HCT116 (cell line): ENCODE results near the gene ITGB6. TPM values are rescaled to one million over a fixed set of nuclear protein-coding genes. Genes with fewer than 3 reads are reported as not detected.

Experiments used
- ATAC-seq: fragments of 200-7000 bp; cut with Tn5 transposase; 2 replicates; pipeline ENCODE4 v1.9.1; 2020; ENCODE audit warnings: mild to moderate bottlenecking, moderate library complexity
- BruUV-seq: library from RNA; stranded (reverse); fragments of 400-500 nt; replicated peaks from 2 replicates; lab custom pipeline; 2021; lab: Mats Ljungman, UMichigan
- CTCF ChIA-PET: fragments of 300-600 bp; sonication (Branson Sonifier 250); formaldehyde crosslinking; loops from one replicate; lab custom pipeline; 2021; ENCODE audit warnings: antibody characterized with exemption; lab: Charles Lee
- POLR2A ChIA-PET: fragments of 300-600, 350-600 bp; sonication (Branson Sonifier 250); formaldehyde crosslinking; loops from one replicate; lab custom pipeline; 2021; ENCODE audit warnings: antibody characterized with exemption; lab: Charles Lee
- RAD21 ChIA-PET, 2 experiments: fragments of 300-600 bp; sonication (Branson Sonifier 250); formaldehyde crosslinking; loops; one replicate each; lab custom pipeline; 2023; ENCODE audit warnings: low total read pairs in 2 of 2; ENCODE audit not compliant: uncharacterized antibody in 2 of 2, unreplicated experiment in 2 of 2, low non-redundant PET in 1 of 2; lab: Charles Lee
- DNase-seq: peaks from one replicate; pipeline ENCODE4 v3.0.0-alpha.2; 2010; ENCODE audit warnings: low read depth, low spot score
- H2AFZ ChIP-seq: fragments of 200-600 bp; shearing (Covaris generic), sonication (generic); 2 replicates; pipeline ENCODE4 v1.6.1; 2017; ENCODE audit warnings: low read depth, mixed run types, mixed read lengths, antibody characterized with exemption, low read length; ENCODE audit not compliant: poor library complexity, severe bottlenecking
- H3K27ac ChIP-seq: 2 replicates; pipeline ENCODE4 v1.5.1; 2012; ENCODE audit warnings: low read depth, low read length
- H3K27me3 ChIP-seq: fragments of 200-600 bp; sonication (generic); 2 replicates; pipeline ENCODE4 v1.6.1; 2016; ENCODE audit warnings: mixed run types, low read length, mixed read lengths; ENCODE audit not compliant: insufficient read depth
- H3K36me3 ChIP-seq, 2 experiments: fragments of 200-500 bp in 1 of 2; fragments of 200-600 bp in 1 of 2; sonication (Bioruptor generic) in 1 of 2; sonication (generic) in 1 of 2; 2 replicates each; pipeline versions ENCODE4 v1.5.1 to v1.6.1; 2014 to 2016; ENCODE audit warnings: low read length in 2 of 2, inconsistent platforms in 1 of 2, mixed read lengths in 1 of 2, mixed run types in 1 of 2; ENCODE audit not compliant: insufficient read depth in 2 of 2, control insufficient read depth in 1 of 2
- H3K4me1 ChIP-seq, 2 experiments: fragments of 200-600 bp in 1 of 2; sonication (generic) in 1 of 2; 2 replicates each; pipeline versions ENCODE4 v1.5.1 to v1.6.1; 2012 to 2017; ENCODE audit warnings: low read length in 2 of 2, inconsistent platforms in 1 of 2, mild to moderate bottlenecking in 1 of 2, mixed read lengths in 1 of 2, mixed run types in 1 of 2, moderate library complexity in 1 of 2; ENCODE audit not compliant: insufficient read depth in 2 of 2, control insufficient read depth in 1 of 2
- H3K4me2 ChIP-seq: fragments of 200-600 bp; sonication (generic); 2 replicates; pipeline ENCODE4 v1.6.1; 2017; ENCODE audit warnings: mixed run types, low read length, mixed read lengths
- H3K4me3 ChIP-seq, 2 experiments: fragments of 200-600 bp in 1 of 2; sonication (generic) in 1 of 2; replicated peaks in 1 of 2; 2 replicates each; pipeline ENCODE4 v1.5.1; 2011 to 2016; ENCODE audit warnings: low read length in 2 of 2, control low read depth in 1 of 2, low read depth in 1 of 2, mild to moderate bottlenecking in 1 of 2, mixed read lengths in 1 of 2, mixed run types in 1 of 2
- H3K79me2 ChIP-seq: fragments of 200-600 bp; sonication (generic); 2 replicates; pipeline ENCODE4 v1.6.1; 2017; ENCODE audit warnings: mild to moderate bottlenecking, mixed run types, low read length, moderate library complexity, mixed read lengths; ENCODE audit not compliant: insufficient read depth
- H3K9ac ChIP-seq: fragments of 200-600 bp; sonication (generic); 2 replicates; pipeline ENCODE4 v1.6.1; 2016; ENCODE audit warnings: low read length, mixed read lengths
- H3K9me2 ChIP-seq: fragments of 200-600 bp; sonication (generic), shearing (Covaris generic); 2 replicates; pipeline ENCODE4 v1.6.1; 2017; ENCODE audit warnings: mixed run types, mild to moderate bottlenecking, moderate library complexity; ENCODE audit not compliant: insufficient read depth
- H3K9me3 ChIP-seq, 2 experiments: fragments of 200-500 bp in 1 of 2; fragments of 200-600 bp in 1 of 2; sonication (Bioruptor generic) in 1 of 2; sonication (generic) in 1 of 2; 2 replicates each; pipeline ENCODE4 v1.6.1; 2014 to 2017; ENCODE audit warnings: low read length in 2 of 2, mixed read lengths in 2 of 2, inconsistent platforms in 1 of 2, low read depth in 1 of 2, mild to moderate bottlenecking in 1 of 2, mixed run types in 1 of 2, moderate library complexity in 1 of 2; ENCODE audit not compliant: control insufficient read depth in 1 of 2, insufficient read depth in 1 of 2
- H4K20me1 ChIP-seq: fragments of 200-600 bp; sonication (generic), shearing (Covaris generic); 2 replicates; pipeline ENCODE4 v1.6.1; 2017; ENCODE audit warnings: mixed run types, mild to moderate bottlenecking, moderate library complexity; ENCODE audit not compliant: insufficient read depth
- CBX3 ChIP-seq: IDR thresholded peaks from 2 replicates; pipeline ENCODE4 v1.6.1; 2012; ENCODE audit warnings: low read depth
- EGR1 ChIP-seq: IDR thresholded peaks from 2 replicates; pipeline ENCODE4 v1.6.1; 2012; ENCODE audit warnings: low read depth
- EZH2phosphoT487 ChIP-seq: fragments of 200-600 bp; IDR thresholded peaks from 2 replicates; pipeline ENCODE4 v1.6.1; 2018; ENCODE audit warnings: antibody characterized with exemption, borderline replicate concordance
- FOSL1 ChIP-seq: IDR thresholded peaks from 2 replicates; pipeline ENCODE4 v1.6.1; 2012; ENCODE audit warnings: low read depth
- JUND ChIP-seq: IDR thresholded peaks from 2 replicates; pipeline ENCODE4 v1.6.1; 2012
- MAX ChIP-seq: IDR thresholded peaks from 2 replicates; pipeline ENCODE4 v1.6.1; 2012
- POLR2A ChIP-seq: IDR thresholded peaks from 2 replicates; pipeline ENCODE4 v1.7.0; 2011; ENCODE audit warnings: borderline replicate concordance; ENCODE audit not compliant: insufficient read depth, insufficient read length; ENCODE audit errors: extremely low read depth
- RAD21 ChIP-seq: IDR thresholded peaks from 2 replicates; pipeline ENCODE4 v1.6.1; 2012; ENCODE audit warnings: low read depth, mild to moderate bottlenecking
- REST ChIP-seq: IDR thresholded peaks from 2 replicates; pipeline ENCODE4 v1.6.1; 2012; ENCODE audit warnings: low read depth
- SP1 ChIP-seq: IDR thresholded peaks from 2 replicates; pipeline ENCODE4 v1.6.1; 2012; ENCODE audit warnings: low read depth
- SRF ChIP-seq: IDR thresholded peaks from 2 replicates; pipeline ENCODE4 v1.6.1; 2012; ENCODE audit warnings: low read depth
- TCF7L2 ChIP-seq: IDR thresholded peaks from 2 replicates; pipeline ENCODE4 v1.7.0; 2011; ENCODE audit warnings: borderline replicate concordance, inconsistent platforms; ENCODE audit not compliant: insufficient read depth, insufficient read length; ENCODE audit errors: extremely low read depth
- YY1 ChIP-seq: IDR thresholded peaks from 2 replicates; pipeline ENCODE4 v1.6.1; 2011; ENCODE audit warnings: low read length, low read depth, moderate library complexity, mild to moderate bottlenecking; ENCODE audit not compliant: insufficient replicate concordance; ENCODE audit errors: extremely low read depth
- ZFX ChIP-seq: fragments of 450-650 bp; IDR thresholded peaks from 2 replicates; pipeline ENCODE4 v1.6.1; 2017
- ZNF274 ChIP-seq: fragments of 200-500 bp; sonication (Bioruptor generic); IDR thresholded peaks from 2 replicates; pipeline ENCODE4 v1.6.1; 2014; ENCODE audit warnings: mild to moderate bottlenecking, low read depth, low read length, inconsistent platforms
- intact Hi-C: fragments of 100-400 bp; cut with micrococcal nuclease; formaldehyde crosslinking; loops from 2 replicates; pipeline ENCODE4 v1.10.0; 2022
- total RNA-seq: library from RNA; stranded (reverse); gene quantifications from one replicate; pipeline ENCODE4 v1.2.1, GENCODE V29; 2021; ENCODE audit not compliant: unreplicated experiment
- TF ChIP-seq, protein P1 (sequence below): IDR thresholded peaks from 2 replicates; pipeline ENCODE4 v1.6.1; 2012

Gene ITGB6
- total RNA-seq, 1 experiment from 2014 or later = 0.12 TPM

DNA sequence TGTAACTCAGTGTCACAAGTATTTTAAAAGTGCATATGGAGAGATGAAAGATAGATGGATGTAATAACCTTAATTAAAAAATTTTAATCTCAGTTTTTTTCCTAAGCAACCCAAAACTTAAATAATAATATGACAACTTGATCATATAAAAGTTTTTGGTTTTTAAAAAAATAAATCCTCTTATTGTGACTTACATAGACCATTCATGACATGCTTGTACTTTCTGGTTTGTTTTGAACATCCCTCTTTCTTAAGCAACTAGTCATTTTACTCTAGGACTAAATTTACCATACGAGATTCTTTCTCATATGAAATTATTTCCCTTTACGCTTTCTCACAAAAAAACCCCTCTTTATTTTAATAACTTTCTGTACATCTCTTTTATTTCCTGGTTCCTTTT, 131.2 kb downstream of the ITGB6 start (continued):
- TF ChIP-seq REST (no peak), YY1 (no peak), EGR1 (no peak), ZNF274 (no peak)
- TF ChIP-seq, all 23 proteins: peak for 0

- Histone ChIP-seq H3K27ac (no peak overlapping the region), H3K27me3 (no peaks in the 10 kb centered on the region), H3K4me1 (peaks cover 0 to 5% of the 10 kb centered on the region in 2 experiments; a peak in 2 of 4 replicates), H3K9me2 (no peaks in the 10 kb centered on the region), H3K36me3 (no peaks in the 10 kb centered on the region), H3K9ac (no peak overlapping the region), H3K9me3 (no peaks in the 10 kb centered on the region), H3K4me3 (no peak overlapping the region), H3K79me2 (no peaks in the 10 kb centered on the region), H3K4me2 (no peak overlapping the region), H2AFZ (no peak overlapping the region), H4K20me1 (no peaks in the 10 kb centered on the region)
- intact Hi-C loops = no loop called here
- POLR2A ChIA-PET = no interaction called here
- TF ChIP-seq SRF (no peak), ZFX (no peak), POLR2A (no peak), JUND (no peak), EZH2phosphoT487 (no peak), REST (no peak), YY1 (no peak), CBX3 (no peak), MAX (no peak), TCF7L2 (no peak), SP1 (no peak), RAD21 (no peak), FOSL1 (no peak), ZNF274 (no peak)
- TF ChIP-seq, protein P1, sequence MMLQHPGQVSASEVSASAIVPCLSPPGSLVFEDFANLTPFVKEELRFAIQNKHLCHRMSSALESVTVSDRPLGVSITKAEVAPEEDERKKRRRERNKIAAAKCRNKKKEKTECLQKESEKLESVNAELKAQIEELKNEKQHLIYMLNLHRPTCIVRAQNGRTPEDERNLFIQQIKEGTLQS = no peak
- RAD21 ChIA-PET = no interaction called here
- CTCF ChIA-PET = no interaction called here
- no TSS peak for BruUV-seq
- ATAC-seq = no peak
- no peak for DNase-seq
Measured at GRCh38 chr2:160064916-160065315, 135.2 kb downstream of the ITGB6 start.
